ENCODE measurements around the gene CMPK1. TPM values are rescaled to one million over a fixed set of nuclear protein-coding genes. Genes with fewer than 3 reads are reported as not detected.
A peak's percentile ranks its signal among the peaks of the same experiment; 100 is the strongest.
"Not testable (repeated sequence)": the region's sequence is repeated elsewhere in the genome, so short reads cannot be mapped to it uniquely, and the experiment has no call there.

Gene CMPK1
- total RNA-seq: 78.0 and 120 TPM in 2 replicates

GRCh38 chr1:47333578-47333921 lies at the start of gene CMPK1:
Gene CMPK1 (plus strand): TSS chr1:47333790. CDS start chr1:47333946, 156 bp downstream.
- peak; percentile 88 for DNase-seq (ENCODE audit: low read depth)

GRCh38 chr1:47288116-47288515 lies 45.5 kb upstream of the CMPK1 start:
- not testable (repeated sequence) for H3K4me3 ChIP-seq (ENCODE audit: low read depth, low read length); DNase-seq (ENCODE audit: low read depth)

More at GRCh38 chr1:47333578-47333921, at the start of gene CMPK1:
- no peak for TF ChIP-seq CTCF (IDR thresholded peaks at IDR 0.05; ENCODE audit: insufficient read depth, low read depth, low read length)
- peak within 1 kb of the TSS; percentile 74 for H3K4me3 ChIP-seq (ENCODE audit: low read depth, low read length)

GRCh38 chr1:47294863-47295262 lies 38.7 kb upstream of the CMPK1 start:
- H3K4me3 ChIP-seq (ENCODE audit: low read depth, low read length); DNase-seq (ENCODE audit: low read depth): not testable (repeated sequence)

GRCh38 chr1:47295579-47295978 lies 38.0 kb upstream of the CMPK1 start:
- DNase-seq (ENCODE audit: low read depth): no peak
- TF ChIP-seq CTCF (IDR thresholded peaks at IDR 0.05; ENCODE audit: insufficient read depth, low read depth, low read length): no peak
- no peak overlapping the region for H3K4me3 ChIP-seq (ENCODE audit: low read depth, low read length)

- TF ChIP-seq CTCF (IDR thresholded peaks at IDR 0.05; ENCODE audit: insufficient read depth, low read depth, low read length): no peak
- no peak for DNase-seq (ENCODE audit: low read depth)
- H3K4me3 ChIP-seq (ENCODE audit: low read depth, low read length): no peak overlapping the region
Observed at GRCh38 chr1:47298025-47298699, 35.4 kb upstream of the CMPK1 start.

GRCh38 chr1:47302472-47302871 lies 31.1 kb upstream of the CMPK1 start:
- DNase-seq (ENCODE audit: low read depth): no peak
- TF ChIP-seq CTCF (IDR thresholded peaks at IDR 0.05; ENCODE audit: insufficient read depth, low read depth, low read length): no peak
- H3K4me3 ChIP-seq (ENCODE audit: low read depth, low read length): no peak overlapping the region

GRCh38 chr1:47309427-47309826 lies 24.2 kb upstream of the CMPK1 start:
- no peak for TF ChIP-seq CTCF (IDR thresholded peaks at IDR 0.05; ENCODE audit: insufficient read depth, low read depth, low read length)
- no peak overlapping the region for H3K4me3 ChIP-seq (ENCODE audit: low read depth, low read length)
- DNase-seq (ENCODE audit: low read depth): no peak

GRCh38 chr1:47313915-47314664 lies 19.5 kb upstream of the CMPK1 start, which contains the start of gene STIL:
Gene STIL (minus strand): TSS chr1:47314147. CDS start chr1:47310319, 3,828 bp downstream.
- peak; percentile 100 for DNase-seq (ENCODE audit: low read depth)
- H3K4me3 ChIP-seq (ENCODE audit: low read depth, low read length): peak within 1 kb of the TSS; percentile 98
- TF ChIP-seq CTCF (IDR thresholded peaks at IDR 0.05; ENCODE audit: insufficient read depth, low read depth, low read length): no peak
